Ishikawa (cell line): ENCODE data around the gene SERGEF.

Experiments
- CEBPB ChIP-seq: IDR thresholded peaks from 2 replicates; pipeline ENCODE4 v1.6.1; 2012
- CREB1 ChIP-seq: IDR thresholded peaks from 2 replicates; pipeline ENCODE4 v1.6.1; 2012; ENCODE audit warnings: low read depth
- EGR1 ChIP-seq: IDR thresholded peaks from 2 replicates; pipeline ENCODE4 v1.6.1; 2012
- EP300 ChIP-seq: IDR thresholded peaks from 2 replicates; pipeline ENCODE4 v1.6.1; 2012; ENCODE audit warnings: borderline replicate concordance
- FOXM1 ChIP-seq: IDR thresholded peaks from 2 replicates; pipeline ENCODE4 v1.6.1; 2012; ENCODE audit warnings: low read depth, borderline replicate concordance
- MAX ChIP-seq: IDR thresholded peaks from 2 replicates; pipeline ENCODE4 v1.6.1; 2012
- NFIC ChIP-seq: IDR thresholded peaks from 2 replicates; pipeline ENCODE4 v1.6.1; 2012
- RAD21 ChIP-seq: IDR thresholded peaks from 2 replicates; pipeline ENCODE4 v1.6.1; 2012; ENCODE audit warnings: low read depth
- REST ChIP-seq: IDR thresholded peaks from 2 replicates; pipeline ENCODE4 v1.6.1; 2012; ENCODE audit warnings: low read depth, mild to moderate bottlenecking
- TAF1 ChIP-seq: IDR thresholded peaks from 2 replicates; pipeline ENCODE4 v1.6.1; 2012; ENCODE audit warnings: low read depth, mild to moderate bottlenecking
- TCF12 ChIP-seq: IDR thresholded peaks from 2 replicates; pipeline ENCODE4 v1.6.1; 2012; ENCODE audit warnings: low read depth
- TEAD4 ChIP-seq: IDR thresholded peaks from 2 replicates; pipeline ENCODE4 v1.6.1; 2012
- USF1 ChIP-seq: IDR thresholded peaks from 2 replicates; pipeline ENCODE4 v1.6.1; 2012
- YY1 ChIP-seq: IDR thresholded peaks from 2 replicates; pipeline ENCODE4 v1.6.1; 2012; ENCODE audit warnings: low read depth
- ZBTB7A ChIP-seq: IDR thresholded peaks from 2 replicates; pipeline ENCODE4 v1.6.1; 2012; ENCODE audit warnings: low read depth

SERGEF gene

GRCh38 chr11:17793642-17794170 lies 219.1 kb downstream of the SERGEF start:
- no peak for TF ChIP-seq REST
- TF ChIP-seq MAX, result no peak
- no peak for TF ChIP-seq EGR1
- TF ChIP-seq EP300, result no peak
- no peak for TF ChIP-seq TCF12
- TF ChIP-seq USF1, result no peak
- TF ChIP-seq CEBPB, result no peak
- TF ChIP-seq TEAD4, result no peak
- TF ChIP-seq CREB1, result no peak
- no peak for TF ChIP-seq NFIC
- TF ChIP-seq RAD21, result no peak
- no peak for TF ChIP-seq FOXM1
- no peak for TF ChIP-seq TAF1
- no peak for TF ChIP-seq YY1
- no peak for TF ChIP-seq ZBTB7A

- no peak for TF ChIP-seq TCF12
- TF ChIP-seq FOXM1, result no peak
- TF ChIP-seq EGR1, result no peak
- TF ChIP-seq RAD21, result no peak
- TF ChIP-seq TEAD4, result no peak
- TF ChIP-seq TAF1, result no peak
These were observed 220.7 kb downstream of the SERGEF start for GRCh38 chr11:17792161-17792560.

GRCh38 chr11:17791144-17791543 lies 221.7 kb downstream of the SERGEF start:
- TF ChIP-seq ZBTB7A (no peak), MAX (no peak), EGR1 (no peak), REST (no peak), CREB1 (no peak), FOXM1 (no peak), EP300 (no peak), RAD21 (no peak), YY1 (no peak), NFIC (no peak), TEAD4 (no peak), TCF12 (no peak), USF1 (no peak), TAF1 (no peak), CEBPB (no peak)

- TF ChIP-seq MAX (no peak), TCF12 (no peak), REST (no peak), EP300 (no peak)
These were observed 222.4 kb downstream of the SERGEF start for GRCh38 chr11:17790453-17790852.

- TF ChIP-seq EGR1, result no peak
- TF ChIP-seq NFIC, result no peak
- no peak for TF ChIP-seq RAD21
- no peak for TF ChIP-seq TAF1
- no peak for TF ChIP-seq MAX
- no peak for TF ChIP-seq USF1
- TF ChIP-seq ZBTB7A, result no peak
- no peak for TF ChIP-seq EP300
- no peak for TF ChIP-seq CEBPB
- no peak for TF ChIP-seq TEAD4
- TF ChIP-seq TCF12, result no peak
These were observed 224.8 kb downstream of the SERGEF start for GRCh38 chr11:17788084-17788483.
